ENCODE results near the gene PSME1. TPM values are rescaled to one million over a fixed set of nuclear protein-coding genes. Genes with fewer than 3 reads are reported as not detected.
A peak's percentile ranks its signal among the peaks of the same experiment; 100 is the strongest.

PSME1 gene
- total RNA-seq, 1 experiment from 2014 or later: 163 TPM

GRCh38 chr14:24146978-24147760, 11.2 kb downstream of the PSME1 start, which contains the start of gene RNF31:
RNF31 (plus strand) TSS chr14:24147498; CDS start chr14:24147699, 201 bp downstream.
- DNase-seq (ENCODE audit: low spot score): peak; percentile 96

- DNase-seq (ENCODE audit: low spot score): no peak
These were observed 11.9 kb downstream of the PSME1 start for GRCh38 chr14:24147761-24148428.

GRCh38 chr14:24149302-24149969, 13.4 kb downstream of the PSME1 start:
- no peak for DNase-seq (ENCODE audit: low spot score)

GRCh38 chr14:24150061-24150460, 14.1 kb downstream of the PSME1 start:
- DNase-seq (ENCODE audit: low spot score): no peak

- no peak for DNase-seq (ENCODE audit: low spot score)
These were observed 14.6 kb downstream of the PSME1 start for GRCh38 chr14:24150567-24150966.

GRCh38 chr14:24150993-24151392, 15.0 kb downstream of the PSME1 start:
- no peak for DNase-seq (ENCODE audit: low spot score)

- no peak for DNase-seq (ENCODE audit: low spot score)
These were observed 15.5 kb downstream of the PSME1 start for GRCh38 chr14:24151404-24152080.

- no peak for DNase-seq (ENCODE audit: low spot score)
These were observed 19.1 kb downstream of the PSME1 start for GRCh38 chr14:24155100-24155499.

GRCh38 chr14:24156840-24157239, 20.8 kb downstream of the PSME1 start:
- DNase-seq (ENCODE audit: low spot score): no peak

- no peak for DNase-seq (ENCODE audit: low spot score)
These were observed 21.3 kb downstream of the PSME1 start for GRCh38 chr14:24157331-24157730.

- DNase-seq (ENCODE audit: low spot score): no peak
These were observed 23.9 kb downstream of the PSME1 start for GRCh38 chr14:24159777-24160498.

- DNase-seq (ENCODE audit: low spot score): no peak
These were observed 24.5 kb downstream of the PSME1 start for GRCh38 chr14:24160499-24160849.

GRCh38 chr14:24160850-24161804, 25.1 kb downstream of the PSME1 start, which contains the start of gene IRF9:
IRF9 (plus strand) TSS chr14:24161265; CDS start chr14:24162145, 880 bp downstream.
- peak; percentile 89 for DNase-seq (ENCODE audit: low spot score)

- DNase-seq (ENCODE audit: low spot score): no peak
These were observed 26.1 kb downstream of the PSME1 start for GRCh38 chr14:24162093-24162492.

- no peak for DNase-seq (ENCODE audit: low spot score)
These were observed 28.6 kb downstream of the PSME1 start for GRCh38 chr14:24164518-24164991.

- no peak for DNase-seq (ENCODE audit: low spot score)
These were observed 29.8 kb downstream of the PSME1 start for GRCh38 chr14:24165785-24166184.

- DNase-seq (ENCODE audit: low spot score): no peak
These were observed 31.6 kb downstream of the PSME1 start for GRCh38 chr14:24167469-24168114.

- no peak for DNase-seq (ENCODE audit: low spot score)
These were observed 35.6 kb downstream of the PSME1 start, which contains the start of gene REC8 for GRCh38 chr14:24171422-24172260. REC8 (plus strand) TSS chr14:24172080; CDS start chr14:24172553, 473 bp downstream.

All from A172 (cell line).